HG02678 (cell line): ENCODE measurements around the gene PPME1.

Experiments used
- ATAC-seq: cut with Tn5 transposase; IDR thresholded peaks from one replicate; pipeline ENCODE4 v1.9.1; 2021; ENCODE audit warnings: mild to moderate bottlenecking, moderate library complexity; ENCODE audit not compliant: unreplicated experiment

The PPME1 gene

GRCh38 chr11:74157169-74157568 is 13.9 kb upstream of the PPME1 start:
- no peak for ATAC-seq

- ATAC-seq = no peak
Measured at GRCh38 chr11:74159642-74160041, 11.4 kb upstream of the PPME1 start.

- no peak for ATAC-seq
Measured at GRCh38 chr11:74162681-74163467, 8.2 kb upstream of the PPME1 start.

GRCh38 chr11:74168838-74169237 is 2.3 kb upstream of the PPME1 start:
- no peak for ATAC-seq

- no peak for ATAC-seq
Measured at GRCh38 chr11:74169738-74170458, 1.2 kb upstream of the PPME1 start.

- no peak for ATAC-seq
Measured at GRCh38 chr11:74171630-74171968, 510 bp downstream of the PPME1 start.

GRCh38 chr11:74171997-74172396 is 908 bp downstream of the PPME1 start:
- ATAC-seq = no peak

GRCh38 chr11:74175920-74176319 is 4.8 kb downstream of the PPME1 start:
- no peak for ATAC-seq

GRCh38 chr11:74179234-74180052 is 8.4 kb downstream of the PPME1 start:
- ATAC-seq = no peak

GRCh38 chr11:74182635-74183034 is 11.5 kb downstream of the PPME1 start:
- ATAC-seq = no peak

GRCh38 chr11:74185285-74185684 is 14.2 kb downstream of the PPME1 start:
- no peak for ATAC-seq

GRCh38 chr11:74185695-74186094 is 14.6 kb downstream of the PPME1 start:
- ATAC-seq = no peak

- ATAC-seq = no peak
Measured at GRCh38 chr11:74195828-74196227, 24.7 kb downstream of the PPME1 start.

- no peak for ATAC-seq
Measured at GRCh38 chr11:74196781-74197486, 25.8 kb downstream of the PPME1 start.

GRCh38 chr11:74203966-74204365 is 32.9 kb downstream of the PPME1 start:
- no peak for ATAC-seq

GRCh38 chr11:74204701-74205100 is 33.6 kb downstream of the PPME1 start:
- ATAC-seq = no peak

- no peak for ATAC-seq
Measured at GRCh38 chr11:74205181-74205580, 34.1 kb downstream of the PPME1 start.

- ATAC-seq = no peak
Measured at GRCh38 chr11:74206746-74207145, 35.7 kb downstream of the PPME1 start.

- ATAC-seq = no peak
Measured at GRCh38 chr11:74208507-74208906, 37.4 kb downstream of the PPME1 start.

- ATAC-seq = no peak
Measured at GRCh38 chr11:74212533-74212932, 41.4 kb downstream of the PPME1 start.

GRCh38 chr11:74220376-74220775 is 49.3 kb downstream of the PPME1 start:
- ATAC-seq = no peak
